Measurements from ENCODE around the gene ACTG1. TPM values are rescaled to one million over a fixed set of nuclear protein-coding genes. Genes with fewer than 3 reads are reported as not detected.

ACTG1 gene
- total RNA-seq, 2 donors from 2014 or later = 4,461 to 5,616 TPM

DNA sequence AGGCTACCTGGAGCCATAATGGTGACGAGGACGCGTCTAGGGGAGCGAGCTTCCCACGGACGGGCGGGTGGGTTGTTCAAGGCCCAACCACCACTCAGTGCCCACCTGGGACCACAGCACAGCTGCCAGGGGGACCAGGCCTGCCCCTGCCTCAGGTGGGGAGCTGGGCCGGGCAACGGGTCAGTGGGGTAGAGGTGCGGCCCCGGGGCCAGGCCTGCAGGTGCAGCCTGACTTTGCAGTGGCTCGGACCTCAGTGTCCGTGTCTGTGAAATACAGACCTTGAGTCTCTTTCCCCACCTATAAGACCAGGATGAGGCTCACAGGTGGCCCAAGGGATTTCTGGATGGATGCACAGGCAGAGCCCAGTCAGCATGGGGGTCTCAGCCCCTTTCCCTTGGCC, 43.3 kb downstream of the ACTG1 start:
- Mint-ChIP-seq H3K4me3 (no peak overlapping the region), H3K9me3 (peaks cover 3% of the 10 kb centered on the region), H3K27me3 (ENCODE audit: insufficient read depth) (no peaks in the 10 kb centered on the region), H3K27ac (no peak overlapping the region), H3K36me3 (ENCODE audit: low read depth) (peaks cover 4% of the 10 kb centered on the region), H3K4me1 (no peaks in the 10 kb centered on the region)
- no peaks in the 10 kb centered on the region for H3K4me1 ChIP-seq (ENCODE audit: control insufficient read depth, insufficient read depth, low read length)
- H3K27me3 ChIP-seq (ENCODE audit: control insufficient read depth, insufficient read depth, low read length, poor library complexity, severe bottlenecking) = no peaks in the 10 kb centered on the region
- DNase-seq = no peak
- no peak overlapping the region for H3K27ac ChIP-seq (ENCODE audit: low read depth, low read length)
- no peak overlapping the region for H3K4me3 ChIP-seq (ENCODE audit: low read length)
- no peaks in the 10 kb centered on the region for H3K36me3 ChIP-seq (ENCODE audit: control insufficient read depth, insufficient read depth, low read length)
- H3K9ac ChIP-seq (ENCODE audit: extremely low read depth, low read length, poor library complexity, severe bottlenecking) = no peak overlapping the region
- no peaks in the 10 kb centered on the region for H3K9me3 ChIP-seq (ENCODE audit: control insufficient read depth, low read length)
- TF ChIP-seq, protein P1, sequence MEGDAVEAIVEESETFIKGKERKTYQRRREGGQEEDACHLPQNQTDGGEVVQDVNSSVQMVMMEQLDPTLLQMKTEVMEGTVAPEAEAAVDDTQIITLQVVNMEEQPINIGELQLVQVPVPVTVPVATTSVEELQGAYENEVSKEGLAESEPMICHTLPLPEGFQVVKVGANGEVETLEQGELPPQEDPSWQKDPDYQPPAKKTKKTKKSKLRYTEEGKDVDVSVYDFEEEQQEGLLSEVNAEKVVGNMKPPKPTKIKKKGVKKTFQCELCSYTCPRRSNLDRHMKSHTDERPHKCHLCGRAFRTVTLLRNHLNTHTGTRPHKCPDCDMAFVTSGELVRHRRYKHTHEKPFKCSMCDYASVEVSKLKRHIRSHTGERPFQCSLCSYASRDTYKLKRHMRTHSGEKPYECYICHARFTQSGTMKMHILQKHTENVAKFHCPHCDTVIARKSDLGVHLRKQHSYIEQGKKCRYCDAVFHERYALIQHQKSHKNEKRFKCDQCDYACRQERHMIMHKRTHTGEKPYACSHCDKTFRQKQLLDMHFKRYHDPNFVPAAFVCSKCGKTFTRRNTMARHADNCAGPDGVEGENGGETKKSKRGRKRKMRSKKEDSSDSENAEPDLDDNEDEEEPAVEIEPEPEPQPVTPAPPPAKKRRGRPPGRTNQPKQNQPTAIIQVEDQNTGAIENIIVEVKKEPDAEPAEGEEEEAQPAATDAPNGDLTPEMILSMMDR (conservative IDR thresholded peaks at IDR 0.05) = no peak
- WGBS, 2 experiments (ENCODE audit: insufficient coverage in 1 of 2, insufficient read length in 1 of 2) = 86 to 100% methylated on average over 6 to 13 of the region's 13 CpGs

DNA sequence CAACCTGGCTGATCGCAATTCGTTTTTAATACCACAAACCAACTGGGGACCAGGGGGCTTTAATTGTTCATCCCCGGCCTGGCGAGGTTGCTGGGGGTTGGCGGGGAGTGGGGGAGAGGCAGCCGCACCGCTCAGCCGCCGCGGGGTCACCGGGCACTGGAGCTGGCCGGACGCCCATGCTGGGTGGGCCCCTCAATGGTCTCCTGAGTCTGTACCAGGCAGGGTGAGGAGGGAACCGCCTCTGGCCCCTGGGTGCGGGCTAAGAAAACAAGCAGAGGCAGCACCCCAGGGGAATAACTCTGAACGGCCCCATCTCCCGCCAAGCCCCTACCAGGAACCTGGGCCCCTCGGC, 43.9 kb downstream of the ACTG1 start:
- Mint-ChIP-seq H3K27me3 (ENCODE audit: insufficient read depth) (no peaks in the 10 kb centered on the region), H3K4me1 (no peaks in the 10 kb centered on the region), H3K36me3 (ENCODE audit: low read depth) (peaks cover 8% of the 10 kb centered on the region), H3K4me3 (no peak overlapping the region), H3K9me3 (peaks cover 3% of the 10 kb centered on the region), H3K27ac (no peak overlapping the region)
- no peaks in the 10 kb centered on the region for H3K9me3 ChIP-seq (ENCODE audit: control insufficient read depth, low read length)
- no peak overlapping the region for H3K9ac ChIP-seq (ENCODE audit: extremely low read depth, low read length, poor library complexity, severe bottlenecking)
- no peaks in the 10 kb centered on the region for H3K4me1 ChIP-seq (ENCODE audit: control insufficient read depth, insufficient read depth, low read length)
- no peak overlapping the region for H3K27ac ChIP-seq (ENCODE audit: low read depth, low read length)
- no peak for DNase-seq
- no peaks in the 10 kb centered on the region for H3K27me3 ChIP-seq (ENCODE audit: control insufficient read depth, insufficient read depth, low read length, poor library complexity, severe bottlenecking)
- H3K36me3 ChIP-seq (ENCODE audit: control insufficient read depth, insufficient read depth, low read length) = no peaks in the 10 kb centered on the region
- no peak overlapping the region for H3K4me3 ChIP-seq (ENCODE audit: low read length)
- TF ChIP-seq, protein P1 (conservative IDR thresholded peaks at IDR 0.05) = no peak
- WGBS, 2 experiments (ENCODE audit: insufficient coverage in 1 of 2, insufficient read length in 1 of 2) = 93 to 98% methylated on average over 7 to 18 of the region's 18 CpGs

DNA sequence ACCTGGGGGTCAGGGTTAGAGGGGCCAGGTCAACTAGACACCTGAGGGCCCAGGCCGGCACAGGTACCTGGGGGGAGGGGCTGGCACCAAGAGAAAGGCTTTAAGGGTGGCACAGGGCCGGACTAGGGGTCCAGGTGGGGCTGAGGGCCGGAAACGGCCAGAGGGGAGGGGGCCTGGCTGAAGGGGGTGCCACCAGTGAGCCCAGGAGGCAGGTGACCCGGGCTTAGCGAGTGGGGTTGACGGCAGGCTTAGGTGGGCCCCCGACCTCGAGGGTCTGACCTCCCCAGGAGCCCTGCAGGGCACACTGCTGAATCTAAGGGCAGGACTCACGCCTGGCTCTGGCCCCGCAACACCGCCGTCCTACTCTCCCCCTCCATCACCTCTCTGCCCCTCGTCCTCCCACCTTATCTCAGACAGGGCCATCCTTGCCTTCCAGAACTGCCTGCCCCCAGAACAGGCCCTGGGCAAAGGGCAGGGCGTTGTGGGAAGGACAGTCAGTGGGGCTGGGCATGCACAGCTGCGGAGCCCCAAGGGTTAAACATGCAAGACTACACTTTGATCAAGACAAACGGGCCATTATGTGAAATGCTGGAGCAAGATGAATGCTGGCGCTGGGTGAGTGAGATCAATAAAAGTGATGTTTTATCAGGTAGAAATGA, 44.4 kb downstream of the ACTG1 start:
- H3K27me3 Mint-ChIP-seq (ENCODE audit: insufficient read depth) = no peaks in the 10 kb centered on the region
- H3K9ac ChIP-seq (ENCODE audit: extremely low read depth, low read length, poor library complexity, severe bottlenecking) = no peak overlapping the region
- H3K4me1 Mint-ChIP-seq = no peaks in the 10 kb centered on the region
- peak overlapping the region; percentile 32 for H3K27ac ChIP-seq (ENCODE audit: low read depth, low read length)
- no peak overlapping the region for H3K4me3 ChIP-seq (ENCODE audit: low read length)
- H3K36me3 Mint-ChIP-seq (ENCODE audit: low read depth) = peaks cover 10% of the 10 kb centered on the region
- no peak overlapping the region for H3K27ac Mint-ChIP-seq
- TF ChIP-seq, protein P1 (conservative IDR thresholded peaks at IDR 0.05) = no peak
- H3K27me3 ChIP-seq (ENCODE audit: control insufficient read depth, insufficient read depth, low read length, poor library complexity, severe bottlenecking) = no peaks in the 10 kb centered on the region
- no peaks in the 10 kb centered on the region for H3K9me3 ChIP-seq (ENCODE audit: control insufficient read depth, low read length)
- H3K36me3 ChIP-seq (ENCODE audit: control insufficient read depth, insufficient read depth, low read length) = no peaks in the 10 kb centered on the region
- no peaks in the 10 kb centered on the region for H3K4me1 ChIP-seq (ENCODE audit: control insufficient read depth, insufficient read depth, low read length)
- no peak overlapping the region for H3K4me3 Mint-ChIP-seq
- peaks cover 3% of the 10 kb centered on the region for H3K9me3 Mint-ChIP-seq
- no peak for DNase-seq
- WGBS, 2 experiments (ENCODE audit: insufficient coverage in 1 of 2, insufficient read length in 1 of 2) = 92 to 97% methylated on average over 11 to 18 of the region's 18 CpGs
